ENCODE results near the gene LAMA5. TPM values are rescaled to one million over a fixed set of nuclear protein-coding genes. Genes with fewer than 3 reads are reported as not detected.

LAMA5 gene
- total RNA-seq, 1 donor from 2014 or later, result 232 TPM

DNA sequence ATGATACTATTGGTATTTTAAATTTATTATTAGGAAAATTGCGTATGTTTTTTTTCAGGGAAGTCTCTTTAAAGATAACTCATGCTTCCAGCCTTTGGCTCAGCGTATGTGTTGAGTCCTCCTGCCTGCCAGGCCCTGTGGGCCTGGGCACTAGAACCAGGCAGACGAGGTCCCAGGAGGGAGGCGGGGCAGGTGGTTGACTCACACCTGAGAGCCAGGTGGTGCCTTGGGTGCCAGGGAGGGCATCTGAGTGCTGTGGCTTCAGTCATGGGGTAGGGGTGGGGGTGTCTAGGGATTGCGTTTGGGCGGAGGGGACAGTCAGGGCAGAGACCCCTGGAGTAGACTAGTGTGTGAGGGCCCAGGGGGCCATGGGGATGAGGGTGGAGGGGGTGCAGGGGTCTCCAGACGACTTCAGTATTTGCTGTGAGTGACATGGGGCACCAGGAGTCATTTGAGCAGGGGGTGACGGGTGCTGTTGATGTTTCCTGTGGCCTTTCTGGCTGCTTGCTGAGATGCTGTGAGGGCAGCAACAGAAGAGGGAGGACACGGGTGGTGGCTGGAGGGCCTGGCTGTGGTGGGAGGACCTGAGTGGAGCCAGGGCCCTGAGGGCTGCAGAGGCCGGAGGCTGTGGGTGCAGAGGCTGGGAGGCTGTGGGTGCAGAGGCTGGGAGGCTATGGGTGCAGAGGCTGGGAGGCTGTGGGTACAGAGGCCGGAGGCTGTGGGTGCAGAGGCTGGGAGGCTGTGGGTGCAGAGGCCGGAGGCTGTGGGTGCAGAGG, 79.2 kb downstream of the LAMA5 start:
- DNase-seq (ENCODE audit: low spot score) (no peak), ATAC-seq (no peak)
- intact Hi-C loops (cut with DNase I), result no loop called here

DNA sequence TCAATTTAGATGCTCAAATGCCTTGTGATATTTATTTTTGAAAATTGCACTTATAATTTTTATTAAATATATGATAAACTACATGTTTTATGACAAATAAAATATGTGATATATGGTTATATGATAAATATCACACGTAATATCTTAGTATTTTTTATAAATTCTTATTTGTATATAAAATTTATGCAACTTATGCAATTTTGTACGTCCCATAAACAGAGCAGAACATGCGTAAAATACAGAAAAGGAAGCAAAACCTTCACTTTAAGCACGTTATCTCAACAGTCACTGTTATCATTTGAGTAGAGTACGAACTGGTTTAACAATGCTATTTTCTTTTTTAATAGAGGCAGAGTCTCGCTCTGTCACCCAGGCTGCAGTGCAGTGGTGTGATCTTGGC, 80.0 kb downstream of the LAMA5 start:
- intact Hi-C loops (cut with DNase I), result no loop called here

DNA sequence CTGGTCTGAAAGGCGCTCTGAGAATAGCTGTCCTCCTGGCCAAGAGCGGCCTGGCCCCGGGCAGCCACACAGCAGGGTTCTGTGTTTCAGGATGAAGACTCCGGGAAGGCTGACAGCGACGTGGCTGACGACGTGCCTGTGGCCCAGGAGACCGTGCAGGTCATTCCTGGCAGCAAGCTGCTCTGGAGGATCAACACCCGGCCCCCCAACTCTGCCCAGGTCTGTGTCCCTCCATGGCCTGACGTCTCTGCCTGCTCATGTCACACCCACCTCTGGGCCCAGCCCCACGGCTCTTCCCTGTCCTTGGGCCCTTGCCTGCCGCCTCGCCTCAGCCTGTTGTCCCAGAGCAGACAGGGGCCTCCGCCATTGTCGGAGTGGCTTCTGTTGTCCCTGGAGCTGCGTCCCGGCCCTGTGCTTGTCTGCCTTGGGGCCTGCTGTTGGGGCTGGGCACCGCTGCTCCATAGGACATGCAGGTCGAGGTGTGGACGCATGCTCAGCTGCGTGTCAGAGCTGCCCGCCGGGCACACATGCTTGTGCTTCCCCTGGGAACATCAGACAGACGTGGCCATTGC, 80.5 kb downstream of the LAMA5 start:
- DNase-seq (ENCODE audit: low spot score) (no peak), ATAC-seq (no peak)
- intact Hi-C loops (cut with DNase I), result no loop called here

More for the DNA sequence above, 80.0 kb downstream of the LAMA5 start:
- ATAC-seq (no peak), DNase-seq (ENCODE audit: low spot score) (no peak)

DNA sequence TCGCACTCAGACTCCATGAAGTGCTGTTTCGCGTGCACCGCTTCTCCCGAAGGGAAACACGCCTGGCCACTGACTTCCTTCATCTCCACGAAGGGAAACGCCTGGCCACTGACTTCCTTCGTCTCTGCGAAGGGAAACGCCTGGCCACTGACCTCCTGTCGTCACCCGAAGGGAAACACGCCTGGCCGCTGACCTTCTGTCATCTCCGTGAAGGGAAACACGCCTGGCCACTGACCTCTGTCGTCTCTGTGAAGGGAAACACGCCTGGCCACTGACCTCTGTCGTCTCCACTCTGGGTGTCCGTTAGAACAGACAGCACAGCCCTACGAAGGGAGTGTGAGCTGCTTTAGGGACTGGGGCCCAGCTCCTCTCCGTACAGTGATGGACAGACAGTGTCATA, 81.4 kb downstream of the LAMA5 start:
- intact Hi-C loops (cut with DNase I), result no loop called here
- no peak for DNase-seq (ENCODE audit: low spot score)
- peak; percentile 31 for ATAC-seq

DNA sequence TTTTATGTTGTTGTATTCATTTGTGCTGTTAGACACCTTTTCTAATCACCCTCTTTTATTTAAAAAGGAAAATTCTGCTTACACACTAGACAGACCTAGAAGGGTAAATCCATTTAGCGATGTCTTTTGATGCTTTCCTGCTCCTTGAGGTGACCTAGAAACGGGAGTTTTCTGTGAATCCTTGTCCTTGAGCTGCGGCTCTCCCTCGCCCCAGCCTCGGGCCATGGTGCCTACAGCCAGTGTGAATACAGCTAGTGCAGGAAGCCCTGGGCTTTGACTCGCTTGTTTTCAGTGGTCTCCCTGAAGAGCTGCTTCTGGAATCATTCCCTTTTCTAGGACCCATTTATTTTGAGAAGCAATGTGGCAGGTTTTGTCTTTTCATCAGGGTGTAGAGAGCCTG, 82.0 kb downstream of the LAMA5 start:
- DNase-seq (ENCODE audit: low spot score), result no peak
- intact Hi-C loops (cut with DNase I), result no loop called here
- no peak for ATAC-seq

DNA sequence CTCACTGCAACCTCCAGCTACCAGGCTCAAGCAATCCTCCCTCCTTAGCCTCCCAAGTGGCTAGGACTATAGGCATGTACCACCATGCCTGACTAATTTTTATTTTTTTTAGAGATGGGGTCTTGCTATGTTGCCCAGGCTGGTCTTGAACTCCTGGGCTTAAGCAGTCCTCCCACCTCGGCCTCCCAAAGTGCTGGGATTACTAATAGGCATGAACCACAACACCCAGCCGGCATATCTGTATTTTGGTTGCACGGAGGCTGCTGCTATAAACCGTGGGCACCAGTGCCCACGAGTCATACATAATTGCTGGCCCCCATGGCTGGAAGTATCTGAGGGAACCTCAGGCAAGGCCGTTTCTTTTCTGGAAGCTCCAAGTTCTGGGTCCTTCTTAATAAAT, 82.7 kb downstream of the LAMA5 start:
- no peak for DNase-seq (ENCODE audit: low spot score)
- intact Hi-C loops (cut with DNase I), result no loop called here
- ATAC-seq, result no peak

DNA sequence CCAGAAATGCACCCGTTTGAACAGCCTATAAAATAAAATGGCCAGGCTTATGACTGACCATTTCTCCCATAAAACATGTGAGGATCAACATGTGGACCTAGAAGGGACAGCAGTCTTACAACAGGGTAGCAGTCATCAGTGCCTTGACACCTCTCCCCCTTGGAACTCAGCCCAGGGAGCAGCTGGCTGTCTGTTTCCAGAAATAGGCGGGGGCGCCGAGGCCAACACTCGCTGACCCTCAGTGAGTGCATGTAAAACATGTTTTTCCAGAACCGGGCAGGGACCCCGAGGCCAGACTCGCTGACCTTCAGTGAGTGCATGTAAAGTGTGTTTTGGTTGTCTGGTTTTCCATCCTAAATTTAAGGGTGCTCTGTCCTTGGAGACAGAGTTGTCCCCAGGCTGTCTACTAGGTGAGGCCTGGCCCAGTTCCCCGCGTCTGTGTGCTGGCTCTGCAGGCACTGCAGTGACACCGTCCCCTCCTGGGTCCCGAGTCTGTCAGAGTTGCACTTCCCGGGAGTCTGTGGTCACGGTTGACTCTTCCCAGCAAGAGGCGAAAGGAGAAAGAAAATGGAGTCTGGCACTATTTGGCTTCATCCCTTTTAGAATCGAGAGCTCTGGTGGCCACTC, 84.1 kb downstream of the LAMA5 start:
- ATAC-seq, result no peak
- no peak for DNase-seq (ENCODE audit: low spot score)
- intact Hi-C loops (cut with DNase I), result no loop called here

DNA sequence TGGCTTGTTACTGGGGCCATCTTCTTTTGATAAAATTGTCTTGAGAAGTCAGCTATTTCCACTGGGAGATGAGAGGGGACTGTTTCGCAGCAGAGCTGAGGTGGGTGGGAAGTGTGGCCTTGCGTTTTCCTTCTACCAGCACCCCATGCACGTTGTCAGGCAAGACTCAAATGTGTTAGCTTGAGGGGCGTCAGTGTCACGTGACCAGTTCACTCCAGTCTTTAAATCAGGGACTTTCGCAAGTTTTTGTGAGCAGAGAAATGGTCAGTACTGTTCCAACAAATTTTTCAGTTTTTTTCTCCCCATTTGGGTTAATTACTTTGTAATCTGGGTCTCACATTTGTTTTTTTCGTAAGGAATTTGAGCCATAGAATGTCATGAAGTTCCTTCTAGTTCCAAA, 85.0 kb downstream of the LAMA5 start:
- no peak for DNase-seq (ENCODE audit: low spot score)
- no peak for ATAC-seq
- intact Hi-C loops (cut with DNase I), result no loop called here

DNA sequence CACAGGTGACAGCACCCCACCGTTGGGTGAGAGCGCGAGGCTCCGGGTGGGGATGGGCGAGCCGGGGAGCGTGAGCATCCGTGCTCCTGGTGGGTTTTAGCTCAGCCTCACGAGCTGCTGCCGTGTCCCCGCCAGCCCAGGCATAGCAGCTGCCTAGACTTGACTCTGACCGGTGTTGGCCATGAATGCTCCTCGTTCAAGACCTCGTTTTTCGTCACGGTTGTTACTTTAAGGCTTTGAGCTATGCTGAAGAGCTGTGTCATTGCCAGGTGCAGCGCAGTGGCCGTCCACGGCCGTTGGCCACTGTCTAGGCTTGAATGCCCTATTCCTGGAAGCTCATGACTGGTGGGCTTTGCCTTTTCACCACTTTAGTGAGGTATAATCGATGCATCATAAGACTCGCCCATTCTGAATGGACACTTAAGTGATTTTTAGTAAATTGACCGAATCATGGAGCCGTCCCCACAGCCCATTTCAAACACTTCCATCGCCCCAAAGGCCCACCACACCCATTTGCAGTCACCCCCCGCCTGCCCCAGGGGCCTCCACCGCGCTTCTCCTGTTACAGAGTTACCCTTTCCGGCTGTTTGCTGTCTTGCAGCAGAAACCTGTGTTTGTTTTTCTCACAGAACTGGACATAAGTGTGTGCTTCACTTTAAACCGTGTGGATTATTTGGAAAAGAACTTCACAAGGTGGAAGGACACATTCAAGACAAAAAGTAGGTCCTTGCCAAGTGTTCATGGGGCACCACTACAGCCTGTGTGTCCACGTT, 85.8 kb downstream of the LAMA5 start:
- ATAC-seq, result no peak
- intact Hi-C loops (cut with DNase I), result no loop called here
- no peak for DNase-seq (ENCODE audit: low spot score)

DNA sequence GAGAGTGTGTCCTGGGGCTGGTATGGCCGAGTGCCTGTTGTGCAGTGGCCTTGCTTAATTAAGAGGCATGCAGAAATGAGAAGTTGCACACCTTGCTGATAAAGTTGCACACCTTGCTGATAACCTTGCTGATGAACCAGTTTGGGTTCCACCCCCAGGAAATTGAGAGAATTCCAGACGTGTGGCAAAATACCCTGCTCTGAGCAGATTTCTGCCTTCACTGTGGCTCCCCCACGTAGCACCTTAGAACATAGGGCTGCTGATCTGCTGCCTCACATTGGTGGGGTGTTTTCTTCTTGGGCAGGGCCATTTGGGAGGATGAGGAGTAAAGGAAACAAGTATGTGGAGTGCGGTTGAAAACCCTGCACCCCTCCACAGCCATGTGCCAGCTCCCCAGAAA, 86.8 kb downstream of the LAMA5 start:
- ATAC-seq (no peak), DNase-seq (ENCODE audit: low spot score) (no peak)
- intact Hi-C loops (cut with DNase I), result no loop called here

DNA sequence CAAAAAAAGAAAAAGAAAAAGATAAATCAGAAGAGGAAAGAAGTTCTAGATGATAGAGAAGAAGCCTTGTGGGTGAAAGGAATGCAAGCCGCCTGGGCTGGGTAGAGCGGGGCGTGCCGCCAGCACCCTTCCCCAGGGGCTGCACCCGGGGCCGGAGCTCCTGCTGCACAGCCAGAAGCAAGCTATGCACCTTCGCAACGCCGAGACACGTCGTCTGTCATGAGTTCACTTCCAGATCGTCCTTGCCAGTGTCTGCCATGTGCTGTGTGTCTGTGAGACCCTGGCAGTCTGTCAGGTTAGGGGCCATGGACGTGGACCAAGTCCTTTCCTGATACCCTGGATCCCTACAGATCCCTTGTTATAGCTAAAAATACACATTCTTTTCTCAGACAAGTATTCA, 89.9 kb downstream of the LAMA5 start:
- ATAC-seq (peak; percentile 50), DNase-seq (ENCODE audit: low spot score) (no peak)

DNA sequence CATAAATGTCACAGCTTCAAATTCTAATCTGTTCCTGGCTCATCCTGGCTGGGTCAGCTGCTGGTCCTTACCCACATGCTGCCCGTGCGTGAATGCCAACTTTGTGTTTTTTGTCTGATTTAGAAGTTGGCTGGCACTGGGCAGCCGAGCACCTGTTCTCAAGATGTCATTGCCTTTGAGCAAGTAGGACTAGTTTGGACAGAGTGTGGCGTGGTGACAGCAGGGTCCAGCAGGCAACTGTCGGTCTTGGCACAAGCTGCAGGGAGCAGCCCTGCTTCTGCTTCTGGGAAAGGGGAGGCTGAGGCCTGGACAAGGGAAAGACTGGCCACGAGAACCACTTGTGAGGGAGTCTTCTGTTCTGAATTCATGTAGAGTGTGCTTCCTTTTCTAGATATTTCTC, 90.7 kb downstream of the LAMA5 start:
- DNase-seq (ENCODE audit: low spot score) (no peak), ATAC-seq (no peak)
- intact Hi-C loops (cut with DNase I), result no loop called here

More for the DNA sequence above, 89.9 kb downstream of the LAMA5 start:
- intact Hi-C loops (cut with DNase I), result no loop called here

DNA sequence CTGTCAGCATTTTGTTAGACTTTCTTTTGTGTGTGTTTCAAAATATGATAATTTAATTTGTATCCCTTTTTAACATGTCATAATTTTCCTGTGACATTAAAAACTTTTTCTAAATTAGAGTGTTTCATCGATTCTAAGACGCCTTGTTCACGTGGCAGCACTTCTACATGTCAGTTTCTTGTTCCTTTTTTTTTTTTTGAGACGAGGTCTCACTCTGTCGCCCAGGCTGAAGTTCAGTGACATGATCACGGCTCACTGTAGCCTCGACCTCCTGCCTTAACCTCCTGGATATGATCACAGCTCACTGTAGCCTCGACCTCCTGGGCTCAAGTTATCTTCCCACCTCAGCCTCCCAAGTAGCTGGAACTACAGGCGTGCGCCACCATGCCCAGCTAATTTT, 91.9 kb downstream of the LAMA5 start:
- intact Hi-C loops (cut with DNase I), result no loop called here
- DNase-seq (ENCODE audit: low spot score), result no peak

DNA sequence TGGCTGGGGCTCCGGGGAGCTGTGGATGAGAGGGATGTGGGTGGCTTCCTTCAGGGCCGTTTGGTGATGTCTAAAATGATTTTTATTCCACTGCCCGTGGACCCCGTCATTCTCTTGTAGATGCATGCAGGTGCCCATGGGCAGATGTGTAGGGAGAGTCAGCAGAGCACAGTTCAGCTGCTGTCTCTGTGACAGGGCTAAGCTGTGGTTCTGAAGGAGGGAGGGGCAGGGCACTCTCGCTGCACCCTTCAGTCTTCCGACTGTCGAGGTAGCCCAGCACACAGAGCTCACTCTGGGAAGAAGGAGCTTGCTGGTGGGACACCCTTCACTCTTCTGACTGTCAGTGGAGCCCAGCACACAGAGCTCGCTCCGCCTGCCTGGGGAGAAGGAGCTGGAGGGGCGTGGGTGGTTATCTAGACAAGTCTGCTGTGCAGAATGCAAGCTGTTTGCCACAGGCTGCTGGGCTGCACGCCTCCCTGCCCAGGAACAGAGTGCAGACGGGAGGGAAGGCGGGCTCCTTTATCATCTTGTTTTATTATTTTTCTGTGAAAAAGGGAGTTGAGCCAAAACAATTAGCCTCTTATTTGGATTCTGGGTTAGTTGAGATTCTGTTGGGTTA, 92.7 kb downstream of the LAMA5 start:
- no peak for ATAC-seq
- no peak for DNase-seq (ENCODE audit: low spot score)
- intact Hi-C loops (cut with DNase I), result no loop called here

More for the DNA sequence above, 91.9 kb downstream of the LAMA5 start:
- no peak for ATAC-seq

DNA sequence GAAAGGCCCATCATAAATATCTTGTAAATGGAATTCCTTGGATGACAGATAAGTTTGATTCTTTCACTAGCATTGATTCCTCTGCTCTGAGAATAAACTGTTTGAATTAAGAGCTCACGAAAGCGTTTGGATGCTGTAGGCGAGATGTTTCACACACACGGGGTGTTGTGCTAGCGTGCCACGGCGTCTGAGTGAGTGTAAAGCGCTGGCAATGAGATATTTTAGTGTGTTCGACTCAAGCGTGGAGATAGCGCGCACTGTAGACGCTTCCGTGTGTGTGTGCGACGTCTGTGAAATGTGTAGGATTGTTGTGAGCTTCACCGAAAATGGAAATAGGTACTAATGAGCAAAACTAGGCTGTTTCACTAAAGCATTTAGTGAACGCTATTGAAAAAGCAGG, 93.7 kb downstream of the LAMA5 start:
- intact Hi-C loops (cut with DNase I), result no loop called here
- ATAC-seq (no peak), DNase-seq (ENCODE audit: low spot score) (no peak)

DNA sequence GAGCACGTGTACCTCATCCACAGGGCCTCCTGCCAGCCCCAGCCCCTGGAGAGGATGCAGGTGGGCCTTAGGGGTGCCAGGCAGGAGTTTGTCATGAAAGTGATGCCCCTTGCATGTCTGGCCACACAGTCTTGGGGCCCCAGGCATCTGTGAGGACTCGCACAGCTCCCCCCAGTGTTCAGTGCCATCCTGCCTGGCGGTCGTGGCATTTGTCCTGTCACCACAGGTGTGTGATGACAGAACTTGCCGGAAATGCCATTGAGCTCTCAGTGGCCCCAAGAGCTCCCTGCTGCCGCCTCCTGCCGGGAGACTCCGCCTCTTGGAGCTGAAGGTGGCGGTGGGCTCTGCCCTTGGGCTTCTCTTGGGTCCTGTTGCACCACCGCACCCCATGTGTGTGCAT, 94.9 kb downstream of the LAMA5 start:
- DNase-seq (ENCODE audit: low spot score) (no peak), ATAC-seq (no peak)
- intact Hi-C loops (cut with DNase I), result no loop called here

DNA sequence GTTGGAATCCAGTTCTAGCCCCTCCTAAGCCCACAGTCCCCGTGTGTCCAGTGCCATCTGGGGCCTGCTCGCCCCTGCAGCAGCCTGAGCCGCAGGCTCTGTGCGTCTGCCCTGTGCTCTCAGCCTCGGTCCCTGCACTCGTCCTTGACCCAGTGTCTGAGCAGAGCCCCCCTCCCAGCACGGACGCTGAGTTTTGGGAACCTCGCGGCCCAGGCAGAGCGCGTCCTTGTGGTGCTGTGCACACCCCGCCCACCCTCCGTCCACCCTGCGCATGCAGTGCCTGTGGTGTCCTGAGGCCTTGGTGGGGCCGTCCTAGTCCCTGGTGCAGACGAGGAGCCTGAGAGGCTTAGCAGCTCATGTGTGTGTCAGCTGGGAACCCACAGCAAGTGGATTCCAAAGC, 97.2 kb downstream of the LAMA5 start:
- intact Hi-C loops (cut with DNase I), result no loop called here
- DNase-seq (ENCODE audit: low spot score) (no peak), ATAC-seq (no peak)

DNA sequence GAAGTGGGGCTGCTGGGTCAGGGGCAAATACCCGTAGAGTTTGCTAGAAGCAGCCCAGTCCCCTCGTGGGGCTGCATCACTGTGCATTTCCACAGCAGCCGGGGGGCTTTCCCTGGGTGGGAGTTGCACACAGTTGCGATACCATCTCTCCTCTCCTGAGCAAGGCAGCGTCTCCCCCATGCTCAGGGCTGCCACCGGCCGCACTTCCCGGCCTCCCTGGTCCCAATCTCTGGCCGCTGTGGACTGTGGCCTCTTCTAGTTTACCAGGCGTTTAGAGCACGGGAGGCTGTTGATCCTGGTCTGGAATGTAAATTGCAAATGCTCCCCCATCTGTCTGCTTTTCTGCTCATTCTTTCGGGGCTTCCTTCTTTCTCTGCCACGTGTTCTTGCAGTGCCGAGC, 97.7 kb downstream of the LAMA5 start:
- no peak for ATAC-seq
- intact Hi-C loops (cut with DNase I), result no loop called here
- DNase-seq (ENCODE audit: low spot score), result no peak

DNA sequence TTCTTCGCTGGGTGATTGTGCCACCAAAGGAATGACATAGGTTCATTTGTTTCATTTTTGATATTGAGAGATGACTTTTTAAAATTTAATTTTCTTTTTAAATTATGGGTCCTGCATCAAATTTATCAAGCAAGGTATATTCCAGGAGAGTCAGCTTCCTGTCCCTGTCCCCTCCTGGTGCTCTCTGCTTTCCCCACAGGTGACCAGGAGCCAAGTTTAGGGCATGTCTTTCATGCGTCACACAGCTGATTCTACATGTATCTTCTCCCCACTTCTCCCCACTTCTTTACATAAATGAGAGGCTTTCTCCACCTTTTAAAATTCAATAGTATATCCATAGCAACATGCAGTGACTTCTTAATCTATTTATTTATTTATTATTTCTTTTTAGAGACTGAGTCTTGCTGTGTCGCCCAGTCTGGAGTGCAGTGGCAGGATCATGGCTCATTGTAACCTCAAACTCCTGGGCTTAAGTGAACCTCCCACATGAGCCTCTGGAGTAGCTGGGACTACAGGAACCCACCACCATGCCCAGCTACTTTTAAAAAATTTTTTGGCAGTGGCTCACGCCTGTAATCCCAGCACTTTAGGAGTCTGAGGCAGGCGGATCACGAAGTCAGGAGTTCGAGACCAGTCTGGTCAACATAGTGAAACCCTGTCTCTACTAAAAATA, 98.7 kb downstream of the LAMA5 start:
- DNase-seq (ENCODE audit: low spot score), result no peak
- intact Hi-C loops (cut with DNase I), result no loop called here

More for the DNA sequence above, 98.7 kb downstream of the LAMA5 start:
- no peak for ATAC-seq
